Small intestine (tissue), 7 donors: Measurements from ENCODE around the gene CASR. TPM values are rescaled to one million over a fixed set of nuclear protein-coding genes. Genes with fewer than 3 reads are reported as not detected.

Source experiments
- DNase-seq, 2 donors: peaks; one replicate each; pipeline versions ENCODE4 v3.0.0 to v3.0.0-alpha.2; 2013
- FAIRE-seq: peaks from 2 replicates; lab custom pipeline; 2012; peaks lifted over from hg19 to GRCh38; lab: Jason Lieb, UNC
- H3K27ac ChIP-seq, 3 donors: one replicate each; pipeline ENCODE4 v1.5.1; 2013; ENCODE audit warnings: low read length in 2 of 3, mild to moderate bottlenecking in 2 of 3, control low read depth in 1 of 3, inconsistent platforms in 1 of 3, low read depth in 1 of 3, moderate library complexity in 1 of 3
- H3K27me3 ChIP-seq, 3 donors: one replicate each; pipeline ENCODE4 v1.6.1; 2013; ENCODE audit warnings: low read length in 3 of 3, inconsistent platforms in 1 of 3; ENCODE audit not compliant: control insufficient read depth in 3 of 3, insufficient read depth in 3 of 3
- H3K36me3 ChIP-seq, 3 donors: one replicate each; pipeline ENCODE4 v1.6.1; 2013; ENCODE audit warnings: low read length in 3 of 3, inconsistent platforms in 1 of 3, low read depth in 1 of 3, mild to moderate bottlenecking in 1 of 3, moderate library complexity in 1 of 3; ENCODE audit not compliant: control insufficient read depth in 3 of 3, insufficient read depth in 2 of 3
- H3K4me1 ChIP-seq, 3 donors: one replicate each; pipeline ENCODE4 v1.6.1; 2013; ENCODE audit warnings: low read length in 2 of 3, inconsistent platforms in 1 of 3, low read depth in 1 of 3, mild to moderate bottlenecking in 1 of 3, moderate library complexity in 1 of 3; ENCODE audit not compliant: control insufficient read depth in 3 of 3, insufficient read depth in 2 of 3
- H3K4me3 ChIP-seq, 3 donors: one replicate each; pipeline ENCODE4 v1.5.1; 2013; ENCODE audit warnings: low read length in 3 of 3, control low read depth in 1 of 3, inconsistent platforms in 1 of 3, low read depth in 1 of 3, mild to moderate bottlenecking in 1 of 3, moderate library complexity in 1 of 3
- H3K9me3 ChIP-seq, 2 donors: one replicate each; pipeline ENCODE4 v1.6.1; 2013; ENCODE audit warnings: low read depth in 1 of 2, low read length in 1 of 2; ENCODE audit not compliant: control insufficient read depth in 2 of 2, insufficient read depth in 1 of 2
- WGBS, 3 donors: extraction: QIAGEN DNeasy Blood & Tissue Kit; methylation state at CpG; one replicate each; pipeline ENCODE4 v1.1.7; 2013; 5-methylcytosine and 5-hydroxymethylcytosine counted together
- polyA plus RNA-seq, 4 donors: library from polyadenylated mRNA; stranded (reverse) in 3 of 4; unstranded in 1 of 4; fragments of 200-250 nt in 3 of 4; fragments of 120-200 nt in 1 of 4; gene quantifications; one replicate each; pipeline versions ENCODE4 v1.2.1 to v1.2.3, GENCODE V29; 2013
- donor health status: healthy with polysubstance abuse.
- donor health status: control.
- donor health status: control.
- donor health status: Bipolar disorder and iron deficiency.
- donor health status: healthy.

Gene CASR
- polyA plus RNA-seq, 4 donors, result 0.19 to 1.7 (median 0.22) TPM; not detected in 1

DNA sequence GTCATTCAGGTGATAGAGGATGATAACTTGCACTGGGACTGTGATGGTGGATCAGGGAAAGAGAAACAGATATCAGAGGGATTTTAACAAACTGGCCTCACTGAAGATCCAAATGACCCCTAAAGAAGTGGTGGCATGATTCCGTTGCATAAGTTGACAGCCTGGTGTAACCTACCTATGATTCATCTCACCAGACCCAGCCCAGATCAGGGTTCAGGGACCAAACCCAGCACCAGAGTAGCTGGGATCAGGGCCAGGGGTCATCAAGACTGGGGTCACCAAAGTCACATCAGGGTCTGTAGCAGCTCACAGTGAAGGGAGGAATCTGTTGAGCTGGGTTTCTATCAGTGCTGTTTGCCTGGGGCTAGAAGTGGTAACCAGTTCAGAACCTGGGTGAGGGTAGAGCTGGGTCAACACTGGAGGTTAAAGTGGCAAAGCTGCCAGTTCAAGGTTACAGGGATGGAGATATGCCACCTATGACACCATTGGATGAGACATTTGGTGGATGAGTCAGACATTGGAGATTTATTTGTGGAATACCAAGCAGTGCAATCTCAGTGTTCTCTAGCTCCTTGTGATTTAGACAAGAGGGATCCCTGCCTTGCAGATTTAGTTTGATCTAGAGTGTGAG lies 35.9 kb downstream of the CASR start:
- WGBS, 3 donors, result 29 to 63% (median 47%) methylated on average over 1 of the region's 1 CpG
- Histone ChIP-seq H3K27me3 (no peaks in the 10 kb centered on the region), H3K9me3 (no peaks in the 10 kb centered on the region), H3K4me3 (no peak overlapping the region), H3K36me3 (no peaks in the 10 kb centered on the region), H3K27ac (no peak overlapping the region), H3K4me1 (peaks cover 0 to 3% (median 0%) of the 10 kb centered on the region in 3 donors)
- no peak for FAIRE-seq
- peak in 1 of 2 donors; percentile 7 for DNase-seq

DNA sequence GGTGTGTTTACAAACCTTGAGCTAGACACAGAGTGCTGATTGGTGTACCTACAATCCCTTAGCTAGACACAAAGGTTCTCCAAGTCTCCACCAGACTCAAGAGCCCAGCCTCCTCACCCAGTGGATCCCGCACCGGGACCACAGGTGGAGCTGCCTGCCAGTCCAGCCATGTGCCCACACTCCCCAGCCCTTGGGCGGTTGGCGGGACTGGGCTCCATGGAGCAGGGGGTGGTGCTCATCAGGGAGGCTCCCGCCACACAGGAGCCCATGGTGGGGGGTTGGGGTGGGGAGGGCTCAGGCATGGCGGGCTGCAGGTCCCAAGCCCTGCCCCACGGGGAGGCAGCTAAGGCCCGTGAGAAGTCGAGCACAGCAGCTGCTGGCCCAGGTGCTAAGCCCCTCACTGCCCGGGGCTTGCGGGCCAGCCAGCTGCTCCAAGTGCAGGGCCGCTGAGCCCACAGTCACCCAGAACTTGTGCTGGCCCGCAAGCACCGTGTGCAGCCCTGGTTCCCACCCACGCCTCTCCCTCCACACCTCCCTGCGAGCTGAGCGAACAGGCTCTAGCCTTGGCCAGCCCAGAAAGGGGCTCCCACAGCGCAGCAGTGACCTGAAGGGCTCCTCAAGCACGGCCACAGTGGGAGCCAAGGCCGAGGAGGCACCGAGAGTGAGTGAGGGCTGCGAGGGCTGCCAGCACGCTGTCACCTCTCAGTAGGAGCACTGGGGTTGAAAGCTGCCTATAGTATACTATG lies 43.7 kb downstream of the CASR start:
- WGBS, 3 donors, result 93% methylated on average over 22 to 23 of the region's 23 CpGs
- DNase-seq (no peak), FAIRE-seq (no peak)
- H3K27ac ChIP-seq, result no peak overlapping the region
- no peaks in the 10 kb centered on the region for H3K36me3 ChIP-seq
- no peak overlapping the region for H3K4me3 ChIP-seq
- H3K9me3 ChIP-seq, result no peaks in the 10 kb centered on the region
- H3K27me3 ChIP-seq, result peaks cover 0 to 14% (median 0%) of the 10 kb centered on the region in 3 donors
- no peaks in the 10 kb centered on the region for H3K4me1 ChIP-seq

DNA sequence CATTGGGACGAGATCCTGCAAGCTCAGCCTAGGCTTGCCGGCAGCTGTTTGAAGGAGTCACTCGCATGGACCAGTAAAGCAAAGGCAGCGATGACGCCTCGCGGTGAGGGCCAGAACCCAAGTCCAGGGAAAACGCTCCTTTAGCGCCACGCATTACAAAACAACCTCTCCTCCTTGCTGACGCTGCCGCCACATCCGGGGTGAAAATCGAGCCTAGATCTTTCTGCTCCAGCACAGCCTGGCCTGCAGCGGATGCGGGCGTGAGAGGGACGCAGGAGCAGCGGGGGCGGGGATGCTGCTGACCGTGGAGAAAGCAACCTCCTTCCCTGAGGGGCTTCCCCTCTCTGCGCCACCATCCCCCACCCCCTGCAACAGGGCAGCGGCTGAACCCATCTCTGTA lies 46.7 kb downstream of the CASR start:
- DNase-seq (no peak), FAIRE-seq (no peak)
- Histone ChIP-seq H3K4me1 (no peaks in the 10 kb centered on the region), H3K4me3 (no peak overlapping the region), H3K9me3 (no peaks in the 10 kb centered on the region), H3K36me3 (no peaks in the 10 kb centered on the region), H3K27ac (no peak overlapping the region), H3K27me3 (peaks cover 0 to 14% (median 2%) of the 10 kb centered on the region in 3 donors)
- 81 to 85% (median 82%) methylated on average over 23 of the region's 23 CpGs for WGBS, 3 donors

DNA sequence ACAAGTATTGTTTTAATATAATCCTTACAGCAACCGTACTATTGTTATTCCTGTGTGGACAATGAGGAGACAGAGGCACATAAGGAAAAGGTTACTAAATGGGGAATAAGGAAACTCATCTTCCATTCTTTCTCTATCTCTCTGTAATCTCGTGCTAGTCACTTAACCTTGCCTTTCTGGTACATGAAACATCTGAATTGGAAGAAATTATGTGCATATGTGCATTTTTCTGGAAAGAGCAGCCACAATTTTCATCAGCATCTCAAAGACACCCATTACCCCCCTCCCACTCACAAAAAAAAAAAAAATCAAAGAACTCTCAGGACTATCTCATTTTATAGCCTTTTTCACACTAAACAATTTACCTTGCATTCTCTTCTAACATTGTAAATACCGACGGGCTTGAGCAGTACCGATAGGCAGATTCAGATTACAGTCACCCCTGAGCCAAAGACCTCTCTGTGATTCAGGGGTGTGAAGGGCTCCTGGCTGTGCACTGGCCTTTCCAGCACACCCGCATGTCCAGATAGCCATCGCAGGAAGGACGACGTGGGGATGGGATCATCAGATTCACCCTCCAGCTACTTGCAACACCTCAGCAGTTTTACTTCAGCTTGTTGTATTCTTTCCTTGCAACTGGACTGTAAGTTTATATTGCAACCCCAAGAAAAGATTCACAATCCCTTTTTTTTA lies 48.1 kb downstream of the CASR start:
- Histone ChIP-seq H3K4me1 (no peaks in the 10 kb centered on the region), H3K36me3 (no peaks in the 10 kb centered on the region), H3K27me3 (peaks cover 0 to 14% (median 2%) of the 10 kb centered on the region in 3 donors), H3K9me3 (no peaks in the 10 kb centered on the region), H3K27ac (no peak overlapping the region), H3K4me3 (no peak overlapping the region)
- DNase-seq (no peak), FAIRE-seq (no peak)
- 52 to 60% (median 56%) methylated on average over 9 of the region's 9 CpGs for WGBS, 3 donors

DNA sequence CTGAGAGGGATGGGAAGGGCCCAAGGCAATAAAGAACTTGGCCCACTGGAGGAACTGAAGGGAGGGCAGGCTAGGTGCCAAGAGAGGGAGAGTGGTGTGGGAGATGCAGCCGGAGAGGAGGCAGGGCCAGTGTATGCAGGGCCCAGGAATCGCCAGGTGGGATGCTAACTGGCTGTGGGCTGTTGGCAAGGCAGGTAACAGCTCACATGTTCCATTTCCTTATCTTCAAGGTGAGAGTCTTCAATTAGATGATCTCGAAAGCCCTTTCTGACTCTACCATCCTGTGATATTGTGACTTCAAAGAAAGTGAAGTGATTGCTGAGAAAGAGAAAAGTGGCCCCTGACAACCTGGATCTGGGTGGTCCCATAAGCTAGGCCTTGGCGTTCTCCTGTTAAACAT lies 49.0 kb downstream of the CASR start:
- no peak for FAIRE-seq
- WGBS, 3 donors, result 63 to 73% (median 66%) methylated on average over 4 of the region's 4 CpGs
- no peaks in the 10 kb centered on the region for H3K4me1 ChIP-seq

DNA sequence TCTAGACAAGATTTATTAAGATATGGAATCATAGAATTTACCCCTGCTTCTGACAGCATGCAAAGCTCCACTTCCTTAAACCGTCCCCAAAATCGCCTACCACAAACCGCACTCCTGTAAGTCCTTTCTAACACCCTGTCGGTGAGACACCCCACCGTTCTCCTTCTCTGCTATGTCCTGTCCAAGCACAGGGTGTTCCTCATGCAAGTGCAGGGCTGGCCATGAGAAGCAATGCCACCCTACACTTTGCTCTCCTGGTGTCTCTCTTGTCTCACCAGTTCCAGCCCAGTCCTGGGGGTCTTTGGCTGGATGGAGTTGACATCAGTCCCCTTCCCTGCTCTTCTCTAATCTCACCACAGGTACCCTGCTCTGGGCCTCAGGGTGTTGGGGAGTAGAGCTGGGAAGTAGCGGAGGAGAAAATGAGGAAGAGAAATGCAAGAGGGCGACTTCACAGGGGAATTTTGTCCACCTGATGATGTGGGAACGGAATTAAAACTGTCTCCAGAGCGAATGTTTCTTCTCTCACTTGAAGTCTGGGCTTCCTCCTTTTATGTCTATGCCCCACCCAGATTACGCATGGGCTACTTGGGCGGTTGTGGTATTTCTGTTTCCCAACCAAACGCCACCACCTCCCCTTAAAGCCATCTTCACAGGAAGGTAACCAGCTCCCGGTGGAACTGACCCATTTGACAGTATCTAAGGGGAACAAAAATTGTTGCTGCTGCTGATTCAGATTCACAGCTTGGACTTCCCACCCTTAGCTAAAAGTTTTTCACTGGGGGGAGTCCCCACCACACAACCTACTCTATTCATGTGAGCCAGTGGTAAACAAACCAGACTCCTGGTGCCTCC lies 49.9 kb downstream of the CASR start:
- H3K27ac ChIP-seq, result peak overlapping the region in 1 of 3 donors; percentile 24
- no peaks in the 10 kb centered on the region for H3K36me3 ChIP-seq
- H3K4me1 ChIP-seq, result no peaks in the 10 kb centered on the region
- no peak for FAIRE-seq
- 67 to 84% (median 72%) methylated on average over 13 of the region's 13 CpGs for WGBS, 3 donors
- H3K27me3 ChIP-seq, result peaks cover 0 to 14% (median 2%) of the 10 kb centered on the region in 3 donors
- no peak for DNase-seq
- H3K9me3 ChIP-seq, result no peaks in the 10 kb centered on the region
- no peak overlapping the region for H3K4me3 ChIP-seq

More for the DNA sequence above, 49.0 kb downstream of the CASR start:
- Histone ChIP-seq H3K27ac (no peak overlapping the region), H3K27me3 (peaks cover 0 to 14% (median 2%) of the 10 kb centered on the region in 3 donors), H3K4me3 (no peak overlapping the region), H3K9me3 (no peaks in the 10 kb centered on the region), H3K36me3 (no peaks in the 10 kb centered on the region)
- DNase-seq, result no peak

DNA sequence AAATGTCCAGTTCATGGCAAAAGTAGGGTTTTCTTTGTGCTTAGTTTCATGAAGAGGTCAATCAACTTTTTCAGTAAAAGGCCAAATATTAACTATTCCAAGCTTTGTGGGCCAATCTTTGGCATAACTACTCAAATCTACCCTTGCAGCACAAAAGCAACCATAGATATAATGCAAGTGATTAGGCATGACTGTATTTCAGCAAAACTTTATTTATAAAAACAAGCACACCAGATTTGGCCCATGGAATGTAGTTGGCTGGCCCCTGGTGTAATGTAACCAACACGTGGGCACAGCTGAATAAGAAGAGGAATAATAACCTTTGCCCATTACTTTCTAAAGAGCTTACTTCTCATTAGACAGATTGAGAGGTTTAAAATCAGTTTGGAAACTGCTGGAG lies 50.6 kb downstream of the CASR start:
- Histone ChIP-seq H3K27ac (no peak overlapping the region), H3K4me1 (no peaks in the 10 kb centered on the region), H3K9me3 (no peaks in the 10 kb centered on the region), H3K36me3 (no peaks in the 10 kb centered on the region), H3K27me3 (peaks cover 0 to 14% (median 2%) of the 10 kb centered on the region in 3 donors), H3K4me3 (no peak overlapping the region)
- FAIRE-seq, result no peak
- no peak for DNase-seq
- WGBS, 3 donors, result 9 to 32% (median 26%) methylated on average over 1 of the region's 1 CpG

DNA sequence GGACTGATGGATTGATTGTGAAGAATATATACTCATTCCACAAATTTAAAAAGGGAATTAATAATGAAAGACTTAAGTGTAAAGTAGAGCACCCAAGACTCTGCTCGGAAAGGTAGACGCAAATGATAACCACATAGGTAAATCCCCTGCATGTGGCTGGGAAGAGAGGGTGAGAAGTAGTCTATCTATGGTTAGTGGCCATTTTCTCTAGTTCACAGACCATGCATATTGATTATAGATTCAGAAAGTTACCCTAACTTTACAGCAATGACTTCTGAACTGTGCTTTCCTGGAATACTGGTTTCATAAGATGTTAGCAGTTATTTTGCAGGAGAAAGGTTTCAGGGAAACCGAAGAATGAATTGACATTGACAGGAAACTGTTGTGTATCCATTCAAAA lies 51.7 kb downstream of the CASR start:
- H3K27me3 ChIP-seq, result peaks cover 0 to 14% (median 2%) of the 10 kb centered on the region in 3 donors
- H3K4me3 ChIP-seq, result no peak overlapping the region
- no peak for FAIRE-seq
- H3K36me3 ChIP-seq, result no peaks in the 10 kb centered on the region
- no peaks in the 10 kb centered on the region for H3K4me1 ChIP-seq
- DNase-seq, result no peak
- no peaks in the 10 kb centered on the region for H3K9me3 ChIP-seq
- H3K27ac ChIP-seq, result no peak overlapping the region
- 78 to 84% (median 81%) methylated on average over 3 of the region's 3 CpGs for WGBS, 3 donors
